Nephron (organoid): Measurements from ENCODE around the gene CAMK2N1.

Experiments
- H3K27ac Mint-ChIP-seq, 3 experiments: 2 replicates each; pipeline ENCODE4 v1.8.0; 2020; ENCODE audit warnings: mixed read lengths in 3 of 3, mild to moderate bottlenecking in 2 of 3, moderate library complexity in 1 of 3
- H3K27me3 Mint-ChIP-seq: 2 replicates; pipeline ENCODE4 v1.8.0; 2021; ENCODE audit warnings: low read depth, mild to moderate bottlenecking, moderate library complexity, mixed read lengths
- H3K36me3 Mint-ChIP-seq: 2 replicates; pipeline ENCODE4 v1.8.0; 2020; ENCODE audit warnings: low read depth, mixed read lengths
- H3K4me1 Mint-ChIP-seq: 2 replicates; pipeline ENCODE4 v1.8.0; 2020; ENCODE audit warnings: mixed read lengths
- H3K4me3 Mint-ChIP-seq, 3 experiments: 2 replicates each; pipeline ENCODE4 v1.8.0; 2020; ENCODE audit warnings: mild to moderate bottlenecking in 3 of 3, mixed read lengths in 3 of 3, moderate library complexity in 2 of 3
- H3K9me3 Mint-ChIP-seq: 2 replicates; pipeline ENCODE4 v1.8.0; 2020; ENCODE audit warnings: mixed read lengths
- CTCF ChIP-seq, 3 experiments: fragments of 200-600 bp; sonication (generic); IDR thresholded peaks; one replicate each; pipeline ENCODE4 v1.5.0; 2021; ENCODE audit warnings: antibody characterized with exemption in 3 of 3; ENCODE audit not compliant: unreplicated experiment in 3 of 3

CAMK2N1 gene

GRCh38 chr1:20485527-20486456, at the start of gene CAMK2N1:
Gene CAMK2N1 (minus strand): TSS chr1:20486210. CDS start chr1:20485379, 831 bp downstream.
- Mint-ChIP-seq H3K9me3 (no peaks in the 10 kb centered on the region), H3K27ac (peak within 1 kb of the TSS; percentile 82 to 99 (median 98)), H3K4me1 (peaks cover 34% of the 10 kb centered on the region), H3K36me3 (peaks cover 5% of the 10 kb centered on the region), H3K4me3 (peak within 1 kb of the TSS; percentile 97 to 99 (median 98)), H3K27me3 (peaks cover 83% of the 10 kb centered on the region)
- TF ChIP-seq CTCF (IDR thresholded peaks at IDR 0.05; ENCODE audit: unreplicated experiment in 3 of 3): no peak

DNA sequence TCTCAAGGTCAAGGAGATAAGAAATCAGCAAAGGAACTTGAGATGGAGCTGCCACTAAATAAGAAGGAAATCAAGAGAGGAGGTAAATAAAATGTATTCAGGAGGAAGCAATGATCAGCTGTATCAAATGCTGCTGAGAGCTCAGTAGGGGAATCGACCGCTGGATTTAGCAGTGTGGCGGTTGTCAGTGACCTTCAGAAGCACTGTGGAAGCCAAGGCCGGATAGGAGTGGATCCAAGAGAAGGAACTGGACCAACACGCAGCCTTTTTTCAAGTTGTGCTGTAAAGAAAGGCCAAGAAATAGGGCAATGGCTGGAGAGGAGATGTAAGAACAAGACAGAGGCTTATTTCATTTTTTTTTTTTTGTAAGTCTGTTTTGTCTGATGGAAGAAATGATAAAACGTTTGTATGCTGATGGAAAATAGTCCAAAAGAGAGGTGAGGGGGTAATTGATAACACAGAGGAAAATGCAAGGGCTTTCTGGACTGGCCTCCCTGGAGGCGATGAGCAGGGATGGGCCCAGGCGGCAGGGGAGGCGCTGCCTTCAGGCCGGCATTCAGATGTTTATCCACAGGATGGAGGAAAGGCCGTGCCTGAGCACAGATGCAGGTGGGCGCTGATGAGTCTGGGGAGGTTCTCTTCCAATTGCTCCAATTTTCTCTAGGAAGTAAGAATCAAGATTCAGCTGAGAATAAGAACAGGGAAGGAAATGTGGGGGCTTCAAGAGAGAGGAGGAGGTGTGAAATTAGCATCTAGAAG, 48.8 kb upstream of the CAMK2N1 start:
- no peak for TF ChIP-seq CTCF (IDR thresholded peaks at IDR 0.05; ENCODE audit: unreplicated experiment in 3 of 3)
- Mint-ChIP-seq H3K36me3 (no peaks in the 10 kb centered on the region), H3K27me3 (peaks cover 56% of the 10 kb centered on the region), H3K4me1 (peaks cover 17% of the 10 kb centered on the region), H3K9me3 (no peaks in the 10 kb centered on the region), H3K27ac (no peak overlapping the region), H3K4me3 (no peak overlapping the region)

GRCh38 chr1:20533635-20534034, 47.6 kb upstream of the CAMK2N1 start:
- H3K9me3 Mint-ChIP-seq: no peaks in the 10 kb centered on the region
- peaks cover 47% of the 10 kb centered on the region for H3K27me3 Mint-ChIP-seq
- peaks cover 17% of the 10 kb centered on the region for H3K4me1 Mint-ChIP-seq
- TF ChIP-seq CTCF (IDR thresholded peaks at IDR 0.05; ENCODE audit: unreplicated experiment in 3 of 3): no peak
- H3K36me3 Mint-ChIP-seq: no peaks in the 10 kb centered on the region
- H3K27ac Mint-ChIP-seq: no peak overlapping the region
- H3K4me3 Mint-ChIP-seq: no peak overlapping the region

DNA sequence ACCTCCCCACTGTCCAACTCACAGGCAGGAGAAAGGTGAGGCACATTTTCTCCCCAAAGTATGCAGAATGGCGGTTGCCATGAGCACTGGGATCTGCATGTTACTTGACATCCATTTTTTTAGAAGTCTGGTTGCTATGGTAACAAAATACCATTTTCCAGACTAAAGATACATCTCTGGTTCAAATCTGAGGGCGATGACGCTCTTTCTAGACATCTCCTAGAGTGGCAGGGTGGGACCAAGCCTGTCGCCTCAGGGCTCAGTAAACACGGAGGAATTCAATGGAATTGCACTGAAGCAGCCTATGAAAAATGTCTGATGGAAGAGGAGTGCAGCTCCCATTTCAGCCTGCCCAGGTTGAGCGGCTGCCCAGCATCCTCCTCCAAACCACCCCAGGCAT, 44.9 kb upstream of the CAMK2N1 start:
- Mint-ChIP-seq H3K4me3 (no peak overlapping the region), H3K9me3 (no peaks in the 10 kb centered on the region), H3K27me3 (peaks cover 48% of the 10 kb centered on the region), H3K36me3 (no peaks in the 10 kb centered on the region), H3K27ac (no peak overlapping the region), H3K4me1 (peaks cover 17% of the 10 kb centered on the region)
- no peak for TF ChIP-seq CTCF (IDR thresholded peaks at IDR 0.05; ENCODE audit: unreplicated experiment in 3 of 3)

- Mint-ChIP-seq H3K27me3 (peaks cover 47% of the 10 kb centered on the region), H3K27ac (no peak overlapping the region), H3K4me3 (no peak overlapping the region), H3K9me3 (no peaks in the 10 kb centered on the region), H3K4me1 (peaks cover 17% of the 10 kb centered on the region), H3K36me3 (no peaks in the 10 kb centered on the region)
- TF ChIP-seq CTCF (IDR thresholded peaks at IDR 0.05; ENCODE audit: unreplicated experiment in 3 of 3): no peak
Observed at GRCh38 chr1:20530306-20530705, 44.3 kb upstream of the CAMK2N1 start.
